HCT116 (cell line): ENCODE results near the gene TPK1. TPM values are rescaled to one million over a fixed set of nuclear protein-coding genes. Genes with fewer than 3 reads are reported as not detected.

Experiments used
- ATAC-seq: fragments of 200-7000 bp; cut with Tn5 transposase; 2 replicates; pipeline ENCODE4 v1.9.1; 2020; ENCODE audit warnings: mild to moderate bottlenecking, moderate library complexity
- BruUV-seq: library from RNA; stranded (reverse); fragments of 400-500 nt; replicated peaks from 2 replicates; lab custom pipeline; 2021; lab: Mats Ljungman, UMichigan
- CTCF ChIA-PET: fragments of 300-600 bp; sonication (Branson Sonifier 250); formaldehyde crosslinking; loops from one replicate; lab custom pipeline; 2021; ENCODE audit warnings: antibody characterized with exemption; lab: Charles Lee
- POLR2A ChIA-PET: fragments of 300-600, 350-600 bp; sonication (Branson Sonifier 250); formaldehyde crosslinking; loops from one replicate; lab custom pipeline; 2021; ENCODE audit warnings: antibody characterized with exemption; lab: Charles Lee
- RAD21 ChIA-PET, 2 experiments: fragments of 300-600 bp; sonication (Branson Sonifier 250); formaldehyde crosslinking; loops; one replicate each; lab custom pipeline; 2023; ENCODE audit warnings: low total read pairs in 2 of 2; ENCODE audit not compliant: uncharacterized antibody in 2 of 2, unreplicated experiment in 2 of 2, low non-redundant PET in 1 of 2; lab: Charles Lee
- DNase-seq: peaks from one replicate; pipeline ENCODE4 v3.0.0-alpha.2; 2010; ENCODE audit warnings: low read depth, low spot score
- H2AFZ ChIP-seq: fragments of 200-600 bp; shearing (Covaris generic), sonication (generic); 2 replicates; pipeline ENCODE4 v1.6.1; 2017; ENCODE audit warnings: low read depth, mixed run types, mixed read lengths, antibody characterized with exemption, low read length; ENCODE audit not compliant: poor library complexity, severe bottlenecking
- H3K27ac ChIP-seq: 2 replicates; pipeline ENCODE4 v1.5.1; 2012; ENCODE audit warnings: low read depth, low read length
- H3K27me3 ChIP-seq: fragments of 200-600 bp; sonication (generic); 2 replicates; pipeline ENCODE4 v1.6.1; 2016; ENCODE audit warnings: mixed run types, low read length, mixed read lengths; ENCODE audit not compliant: insufficient read depth
- H3K36me3 ChIP-seq, 2 experiments: fragments of 200-500 bp in 1 of 2; fragments of 200-600 bp in 1 of 2; sonication (Bioruptor generic) in 1 of 2; sonication (generic) in 1 of 2; 2 replicates each; pipeline versions ENCODE4 v1.5.1 to v1.6.1; 2014 to 2016; ENCODE audit warnings: low read length in 2 of 2, inconsistent platforms in 1 of 2, mixed read lengths in 1 of 2, mixed run types in 1 of 2; ENCODE audit not compliant: insufficient read depth in 2 of 2, control insufficient read depth in 1 of 2
- H3K4me1 ChIP-seq, 2 experiments: fragments of 200-600 bp in 1 of 2; sonication (generic) in 1 of 2; 2 replicates each; pipeline versions ENCODE4 v1.5.1 to v1.6.1; 2012 to 2017; ENCODE audit warnings: low read length in 2 of 2, inconsistent platforms in 1 of 2, mild to moderate bottlenecking in 1 of 2, mixed read lengths in 1 of 2, mixed run types in 1 of 2, moderate library complexity in 1 of 2; ENCODE audit not compliant: insufficient read depth in 2 of 2, control insufficient read depth in 1 of 2
- H3K4me2 ChIP-seq: fragments of 200-600 bp; sonication (generic); 2 replicates; pipeline ENCODE4 v1.6.1; 2017; ENCODE audit warnings: mixed run types, low read length, mixed read lengths
- H3K4me3 ChIP-seq, 2 experiments: fragments of 200-600 bp in 1 of 2; sonication (generic) in 1 of 2; replicated peaks in 1 of 2; 2 replicates each; pipeline ENCODE4 v1.5.1; 2011 to 2016; ENCODE audit warnings: low read length in 2 of 2, control low read depth in 1 of 2, low read depth in 1 of 2, mild to moderate bottlenecking in 1 of 2, mixed read lengths in 1 of 2, mixed run types in 1 of 2
- H3K79me2 ChIP-seq: fragments of 200-600 bp; sonication (generic); 2 replicates; pipeline ENCODE4 v1.6.1; 2017; ENCODE audit warnings: mild to moderate bottlenecking, mixed run types, low read length, moderate library complexity, mixed read lengths; ENCODE audit not compliant: insufficient read depth
- H3K9ac ChIP-seq: fragments of 200-600 bp; sonication (generic); 2 replicates; pipeline ENCODE4 v1.6.1; 2016; ENCODE audit warnings: low read length, mixed read lengths
- H3K9me2 ChIP-seq: fragments of 200-600 bp; sonication (generic), shearing (Covaris generic); 2 replicates; pipeline ENCODE4 v1.6.1; 2017; ENCODE audit warnings: mixed run types, mild to moderate bottlenecking, moderate library complexity; ENCODE audit not compliant: insufficient read depth
- H3K9me3 ChIP-seq, 2 experiments: fragments of 200-500 bp in 1 of 2; fragments of 200-600 bp in 1 of 2; sonication (Bioruptor generic) in 1 of 2; sonication (generic) in 1 of 2; 2 replicates each; pipeline ENCODE4 v1.6.1; 2014 to 2017; ENCODE audit warnings: low read length in 2 of 2, mixed read lengths in 2 of 2, inconsistent platforms in 1 of 2, low read depth in 1 of 2, mild to moderate bottlenecking in 1 of 2, mixed run types in 1 of 2, moderate library complexity in 1 of 2; ENCODE audit not compliant: control insufficient read depth in 1 of 2, insufficient read depth in 1 of 2
- H4K20me1 ChIP-seq: fragments of 200-600 bp; sonication (generic), shearing (Covaris generic); 2 replicates; pipeline ENCODE4 v1.6.1; 2017; ENCODE audit warnings: mixed run types, mild to moderate bottlenecking, moderate library complexity; ENCODE audit not compliant: insufficient read depth
- CBX3 ChIP-seq: IDR thresholded peaks from 2 replicates; pipeline ENCODE4 v1.6.1; 2012; ENCODE audit warnings: low read depth
- CEBPB ChIP-seq: IDR thresholded peaks from 2 replicates; pipeline ENCODE4 v1.6.1; 2012; ENCODE audit warnings: low read depth
- EGR1 ChIP-seq: IDR thresholded peaks from 2 replicates; pipeline ENCODE4 v1.6.1; 2012; ENCODE audit warnings: low read depth
- FOSL1 ChIP-seq: IDR thresholded peaks from 2 replicates; pipeline ENCODE4 v1.6.1; 2012; ENCODE audit warnings: low read depth
- JUND ChIP-seq: IDR thresholded peaks from 2 replicates; pipeline ENCODE4 v1.6.1; 2012
- MAX ChIP-seq: IDR thresholded peaks from 2 replicates; pipeline ENCODE4 v1.6.1; 2012
- POLR2A ChIP-seq: IDR thresholded peaks from 2 replicates; pipeline ENCODE4 v1.7.0; 2011; ENCODE audit warnings: borderline replicate concordance; ENCODE audit not compliant: insufficient read depth, insufficient read length; ENCODE audit errors: extremely low read depth
- RAD21 ChIP-seq: IDR thresholded peaks from 2 replicates; pipeline ENCODE4 v1.6.1; 2012; ENCODE audit warnings: low read depth, mild to moderate bottlenecking
- SRF ChIP-seq: IDR thresholded peaks from 2 replicates; pipeline ENCODE4 v1.6.1; 2012; ENCODE audit warnings: low read depth
- YY1 ChIP-seq: IDR thresholded peaks from 2 replicates; pipeline ENCODE4 v1.6.1; 2011; ENCODE audit warnings: low read length, low read depth, moderate library complexity, mild to moderate bottlenecking; ENCODE audit not compliant: insufficient replicate concordance; ENCODE audit errors: extremely low read depth
- ZBTB33 ChIP-seq: IDR thresholded peaks from 2 replicates; pipeline ENCODE4 v1.6.1; 2011; ENCODE audit warnings: mild to moderate bottlenecking, low read length, moderate library complexity; ENCODE audit not compliant: insufficient replicate concordance; ENCODE audit errors: extremely low read depth
- intact Hi-C: fragments of 100-400 bp; cut with micrococcal nuclease; formaldehyde crosslinking; loops from 2 replicates; pipeline ENCODE4 v1.10.0; 2022
- total RNA-seq: library from RNA; stranded (reverse); gene quantifications from one replicate; pipeline ENCODE4 v1.2.1, GENCODE V29; 2021; ENCODE audit not compliant: unreplicated experiment
- TF ChIP-seq, protein P1 (sequence below): IDR thresholded peaks from 2 replicates; pipeline ENCODE4 v1.6.1; 2012

The TPK1 gene
- total RNA-seq, 1 experiment from 2014 or later, result 5.4 TPM

DNA sequence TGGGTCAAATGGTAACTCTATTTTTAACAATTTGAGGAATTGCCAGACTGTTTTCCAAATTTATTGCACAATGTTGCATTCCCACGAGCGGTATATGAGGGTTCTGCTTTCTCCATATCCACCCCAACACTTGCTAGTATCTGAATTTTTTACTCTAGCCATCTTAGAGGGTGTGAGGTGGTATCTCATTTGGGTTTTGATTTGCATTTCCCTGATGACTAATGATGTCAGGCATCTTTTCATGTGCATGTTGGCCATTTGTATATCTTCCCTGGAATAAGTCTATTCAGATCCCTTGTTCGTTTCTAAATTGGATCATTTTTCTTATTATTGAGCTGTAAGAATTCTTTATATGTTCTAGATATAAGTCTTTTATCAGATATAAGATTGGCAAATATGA, 97.7 kb downstream of the TPK1 start:
- RAD21 ChIA-PET, result no interaction called here
- Histone ChIP-seq H3K9me2 (no peaks in the 10 kb centered on the region), H2AFZ (no peak overlapping the region), H3K9me3 (no peaks in the 10 kb centered on the region), H3K9ac (no peak overlapping the region), H3K4me2 (no peak overlapping the region), H3K4me1 (no peaks in the 10 kb centered on the region), H3K4me3 (no peak overlapping the region), H3K27me3 (no peaks in the 10 kb centered on the region), H3K36me3 (no peaks in the 10 kb centered on the region), H3K27ac (no peak overlapping the region), H4K20me1 (no peaks in the 10 kb centered on the region), H3K79me2 (no peaks in the 10 kb centered on the region)
- BruUV-seq, result no TSS peak
- CTCF ChIA-PET, result interaction anchor here (0.6 to 1.7 kb wide), 5 partner anchors 8 to 68 kb away, joined by 3 to 8 read pairs (median 7); no protein-coding TSS in a partner anchor
- DNase-seq, result no peak
- intact Hi-C loops, result no loop called here
- POLR2A ChIA-PET, result no interaction called here
- ATAC-seq, result no peak
- TF ChIP-seq FOSL1 (no peak), JUND (no peak), EGR1 (no peak), CEBPB (no peak), MAX (no peak), POLR2A (no peak), RAD21 (no peak), CBX3 (no peak), YY1 (no peak), ZBTB33 (no peak), SRF (no peak)
- TF ChIP-seq, protein P1, sequence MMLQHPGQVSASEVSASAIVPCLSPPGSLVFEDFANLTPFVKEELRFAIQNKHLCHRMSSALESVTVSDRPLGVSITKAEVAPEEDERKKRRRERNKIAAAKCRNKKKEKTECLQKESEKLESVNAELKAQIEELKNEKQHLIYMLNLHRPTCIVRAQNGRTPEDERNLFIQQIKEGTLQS, result no peak
